ENCODE measurements around the gene BMPR1B.

DNA sequence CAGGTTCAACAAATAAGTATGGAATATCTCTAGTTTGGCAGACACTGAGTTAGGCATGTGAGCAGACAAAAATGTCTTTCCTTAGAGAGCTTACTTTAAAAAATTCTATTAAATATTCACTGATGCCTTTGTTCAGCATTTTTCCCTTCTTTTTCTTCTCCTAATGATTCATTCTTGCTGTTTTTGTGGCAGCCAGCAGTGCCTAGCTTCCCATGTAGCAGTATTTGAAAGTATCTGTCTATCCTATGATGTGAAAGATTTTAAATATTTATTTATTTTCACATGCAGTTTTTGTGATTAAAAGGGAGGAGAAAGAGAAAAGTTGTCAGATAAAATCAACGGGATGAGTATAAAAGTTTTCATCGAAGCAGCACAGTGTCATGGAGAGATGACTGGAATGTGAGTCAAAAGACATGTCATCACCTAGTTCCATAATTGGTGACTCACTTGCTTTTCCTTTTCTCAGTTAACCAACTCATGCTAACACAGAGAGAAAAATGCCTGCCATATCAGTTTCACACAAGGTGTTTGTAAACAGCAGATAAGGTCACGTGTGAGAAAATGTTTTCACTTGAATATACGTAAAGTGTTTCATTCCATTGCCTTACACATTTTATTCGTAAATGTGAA is 69.8 kb downstream of the BMPR1B start:
- TF ChIP-seq POLR2A (IDR thresholded peaks at IDR 0.05) (no peak), POLR2AphosphoS5 (IDR thresholded peaks at IDR 0.05) (no peak)
- TF ChIP-seq, protein P1, sequence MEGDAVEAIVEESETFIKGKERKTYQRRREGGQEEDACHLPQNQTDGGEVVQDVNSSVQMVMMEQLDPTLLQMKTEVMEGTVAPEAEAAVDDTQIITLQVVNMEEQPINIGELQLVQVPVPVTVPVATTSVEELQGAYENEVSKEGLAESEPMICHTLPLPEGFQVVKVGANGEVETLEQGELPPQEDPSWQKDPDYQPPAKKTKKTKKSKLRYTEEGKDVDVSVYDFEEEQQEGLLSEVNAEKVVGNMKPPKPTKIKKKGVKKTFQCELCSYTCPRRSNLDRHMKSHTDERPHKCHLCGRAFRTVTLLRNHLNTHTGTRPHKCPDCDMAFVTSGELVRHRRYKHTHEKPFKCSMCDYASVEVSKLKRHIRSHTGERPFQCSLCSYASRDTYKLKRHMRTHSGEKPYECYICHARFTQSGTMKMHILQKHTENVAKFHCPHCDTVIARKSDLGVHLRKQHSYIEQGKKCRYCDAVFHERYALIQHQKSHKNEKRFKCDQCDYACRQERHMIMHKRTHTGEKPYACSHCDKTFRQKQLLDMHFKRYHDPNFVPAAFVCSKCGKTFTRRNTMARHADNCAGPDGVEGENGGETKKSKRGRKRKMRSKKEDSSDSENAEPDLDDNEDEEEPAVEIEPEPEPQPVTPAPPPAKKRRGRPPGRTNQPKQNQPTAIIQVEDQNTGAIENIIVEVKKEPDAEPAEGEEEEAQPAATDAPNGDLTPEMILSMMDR (IDR thresholded peaks at IDR 0.05) = no peak

All from prostate gland (tissue), 2 donors.